GM18507 (cell line): ENCODE results near the gene DHX34.
A peak's percentile ranks its signal among the peaks of the same experiment; 100 is the strongest.
"Not testable (repeated sequence)": the region's sequence is repeated elsewhere in the genome, so short reads cannot be mapped to it uniquely, and the experiment has no call there.

Source experiments
- DNase-seq: peaks from one replicate; pipeline ENCODE4 v3.0.0; 2011; ENCODE audit warnings: low read depth; ENCODE audit not compliant: insufficient read length; ENCODE audit errors: extremely low spot score
- FAIRE-seq: peaks from 2 replicates; lab custom pipeline; 2011; peaks lifted over from hg19 to GRCh38; lab: Jason Lieb, UNC

DHX34 gene, protein sequence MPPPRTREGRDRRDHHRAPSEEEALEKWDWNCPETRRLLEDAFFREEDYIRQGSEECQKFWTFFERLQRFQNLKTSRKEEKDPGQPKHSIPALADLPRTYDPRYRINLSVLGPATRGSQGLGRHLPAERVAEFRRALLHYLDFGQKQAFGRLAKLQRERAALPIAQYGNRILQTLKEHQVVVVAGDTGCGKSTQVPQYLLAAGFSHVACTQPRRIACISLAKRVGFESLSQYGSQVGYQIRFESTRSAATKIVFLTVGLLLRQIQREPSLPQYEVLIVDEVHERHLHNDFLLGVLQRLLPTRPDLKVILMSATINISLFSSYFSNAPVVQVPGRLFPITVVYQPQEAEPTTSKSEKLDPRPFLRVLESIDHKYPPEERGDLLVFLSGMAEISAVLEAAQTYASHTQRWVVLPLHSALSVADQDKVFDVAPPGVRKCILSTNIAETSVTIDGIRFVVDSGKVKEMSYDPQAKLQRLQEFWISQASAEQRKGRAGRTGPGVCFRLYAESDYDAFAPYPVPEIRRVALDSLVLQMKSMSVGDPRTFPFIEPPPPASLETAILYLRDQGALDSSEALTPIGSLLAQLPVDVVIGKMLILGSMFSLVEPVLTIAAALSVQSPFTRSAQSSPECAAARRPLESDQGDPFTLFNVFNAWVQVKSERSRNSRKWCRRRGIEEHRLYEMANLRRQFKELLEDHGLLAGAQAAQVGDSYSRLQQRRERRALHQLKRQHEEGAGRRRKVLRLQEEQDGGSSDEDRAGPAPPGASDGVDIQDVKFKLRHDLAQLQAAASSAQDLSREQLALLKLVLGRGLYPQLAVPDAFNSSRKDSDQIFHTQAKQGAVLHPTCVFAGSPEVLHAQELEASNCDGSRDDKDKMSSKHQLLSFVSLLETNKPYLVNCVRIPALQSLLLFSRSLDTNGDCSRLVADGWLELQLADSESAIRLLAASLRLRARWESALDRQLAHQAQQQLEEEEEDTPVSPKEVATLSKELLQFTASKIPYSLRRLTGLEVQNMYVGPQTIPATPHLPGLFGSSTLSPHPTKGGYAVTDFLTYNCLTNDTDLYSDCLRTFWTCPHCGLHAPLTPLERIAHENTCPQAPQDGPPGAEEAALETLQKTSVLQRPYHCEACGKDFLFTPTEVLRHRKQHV

DNA sequence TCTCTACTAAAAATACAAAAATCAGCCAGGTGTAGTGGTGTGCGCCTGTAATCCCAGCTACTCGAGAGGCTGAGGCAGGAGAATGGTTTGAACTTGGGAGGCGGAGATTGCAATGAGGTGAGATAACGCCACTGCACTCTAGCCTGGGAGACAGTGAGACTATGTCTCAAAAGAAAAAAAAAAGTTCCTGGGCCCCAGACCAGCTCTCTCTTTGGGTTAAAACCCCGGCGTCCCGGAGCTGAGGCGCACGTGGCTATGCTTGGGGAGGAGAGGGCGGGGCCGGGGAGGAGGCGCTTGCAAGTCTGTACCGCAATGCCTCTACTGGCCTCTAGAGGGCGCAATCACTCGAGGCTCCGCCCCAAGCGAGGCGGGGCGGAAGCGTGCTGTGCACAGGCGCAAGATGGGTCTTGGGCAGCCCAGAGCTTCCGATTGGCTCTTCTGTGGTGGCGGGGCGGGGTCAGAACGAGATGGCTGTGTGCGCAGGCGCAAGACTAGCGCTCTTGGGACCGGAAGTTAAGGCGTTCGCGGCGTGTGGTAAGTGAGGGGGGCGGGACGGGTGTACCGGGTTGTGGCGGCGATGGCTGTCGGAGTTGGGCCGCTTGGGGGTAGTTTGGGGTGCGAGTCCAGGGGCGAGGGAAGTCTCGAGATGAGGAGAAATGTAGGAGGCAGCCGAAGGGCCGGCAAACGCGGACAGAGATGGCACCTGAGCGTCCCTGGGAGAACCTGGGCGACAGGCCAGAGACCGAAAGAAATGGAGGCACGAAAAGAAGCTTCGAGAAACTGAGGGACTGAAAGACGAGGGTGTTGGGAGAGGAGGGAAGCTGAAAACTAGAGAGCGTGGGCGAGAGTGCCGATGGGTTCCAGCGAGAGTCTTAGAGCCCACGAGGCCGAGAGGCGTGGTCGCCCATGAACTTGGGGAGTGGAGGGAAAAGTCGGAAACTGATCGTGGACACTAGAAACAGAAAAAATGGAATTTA, at the start of gene DHX34:
Gene DHX34, plus strand, starts transcription at position 497 of the 977 bp plus-strand sequence. CDS start 3,716 bp downstream, outside the sequence.
- peak; percentile 99 for DNase-seq
- peak; percentile 98 for FAIRE-seq

DNA sequence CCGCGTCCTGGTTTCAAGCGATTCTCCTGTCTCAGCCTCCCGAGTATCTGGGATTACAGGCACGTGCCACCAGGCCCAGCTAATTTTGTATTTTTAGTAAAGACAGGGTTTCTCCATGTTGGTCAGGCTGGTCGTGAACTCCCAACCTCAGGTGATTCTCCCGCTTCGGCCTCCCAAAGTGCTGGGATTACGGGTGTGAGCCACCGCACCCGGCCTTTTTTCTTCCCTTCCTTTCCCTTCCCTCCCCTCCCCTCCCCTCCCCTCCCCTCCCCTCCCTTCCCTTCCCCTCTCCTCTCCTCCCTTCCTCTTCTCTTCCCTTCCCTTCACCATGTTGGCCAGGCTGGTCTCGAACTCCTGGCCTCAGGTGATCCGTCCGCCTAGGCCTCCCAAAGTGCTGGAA, 48.2 kb upstream of the DHX34 start:
- not testable (repeated sequence) for FAIRE-seq, DNase-seq

DNA sequence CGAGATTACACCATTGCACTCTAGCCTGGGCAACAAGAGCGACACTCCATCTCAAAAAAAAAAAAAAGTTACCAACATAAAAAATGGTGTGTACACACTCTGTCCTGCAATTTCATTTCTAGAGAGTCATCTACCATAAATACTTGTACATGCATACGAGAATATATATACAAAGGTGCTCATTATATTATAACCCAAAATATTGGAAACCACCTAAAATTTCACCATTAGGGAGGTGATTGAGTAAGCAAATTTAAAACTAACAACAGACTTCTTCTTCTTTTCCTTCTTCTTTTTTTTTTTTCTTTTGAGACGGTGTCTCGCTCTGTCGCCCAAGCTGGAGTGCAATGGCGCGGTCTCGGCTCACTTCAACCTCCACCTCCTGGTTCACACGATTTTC, 46.9 kb upstream of the DHX34 start:
- no peak for DNase-seq

DNA sequence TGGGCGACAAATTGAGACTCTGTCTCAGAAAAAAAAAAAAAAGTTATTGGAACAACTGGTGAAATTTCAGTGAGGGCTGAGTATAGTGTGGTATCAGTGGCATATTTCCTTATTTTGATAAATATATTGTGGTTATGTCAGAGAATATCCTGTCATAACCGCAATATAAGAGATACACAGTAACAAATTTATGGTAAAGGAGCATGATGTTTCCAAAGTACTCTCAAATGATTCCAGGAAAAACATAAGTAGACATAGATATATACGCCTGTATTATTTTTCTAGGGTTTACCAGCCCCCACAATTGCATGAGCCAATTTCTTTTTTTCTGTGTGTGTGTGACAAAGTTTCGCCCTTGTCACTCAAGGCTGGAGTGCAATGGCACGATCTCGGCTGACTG, 45.1 kb upstream of the DHX34 start:
- FAIRE-seq (no peak), DNase-seq (no peak)

More for the DNA sequence above, 46.9 kb upstream of the DHX34 start:
- peak; percentile 12 for FAIRE-seq

DNA sequence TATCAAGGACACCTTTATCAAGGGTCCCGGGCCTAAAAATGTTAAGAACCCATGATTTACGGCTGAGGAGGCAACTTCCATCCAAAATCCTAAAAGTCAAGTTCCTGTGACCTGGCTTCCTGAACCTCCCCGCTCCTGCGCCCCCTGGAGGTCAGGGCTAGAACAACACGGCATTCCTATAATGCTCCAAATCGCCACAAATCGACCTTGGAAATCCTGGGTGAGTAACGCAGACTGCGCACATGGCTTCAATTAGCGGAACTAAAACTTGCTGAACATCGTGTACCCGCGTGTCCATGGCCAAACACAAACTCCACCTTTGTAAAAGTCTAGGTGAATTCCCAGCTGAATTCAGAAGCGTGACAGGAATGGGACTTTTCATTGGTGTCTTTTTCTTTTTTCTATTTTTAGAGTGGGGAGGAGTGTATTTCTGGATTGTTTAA, 43.8 kb upstream of the DHX34 start:
- FAIRE-seq (peak; percentile 71), DNase-seq (no peak)

DNA sequence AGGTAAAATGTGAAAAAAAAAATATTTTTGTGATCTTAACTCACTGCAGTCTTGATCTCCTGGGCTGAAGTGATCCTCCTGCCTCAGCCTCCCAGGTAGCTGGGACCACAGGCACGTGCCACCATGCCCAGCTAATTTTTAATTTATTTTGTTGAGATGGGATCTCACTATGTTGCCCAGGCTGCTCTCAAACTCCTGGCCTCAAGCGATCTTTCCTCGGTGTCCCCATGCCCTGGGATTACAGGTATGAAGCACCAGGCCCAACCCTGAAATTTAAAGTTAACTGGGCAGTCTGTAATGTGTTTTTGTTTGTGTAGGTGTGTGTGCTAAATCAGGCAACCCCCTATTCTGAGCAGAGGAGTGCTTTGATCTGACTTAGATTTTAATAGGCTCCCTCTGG, 42.8 kb upstream of the DHX34 start:
- DNase-seq (no peak), FAIRE-seq (no peak)

DNA sequence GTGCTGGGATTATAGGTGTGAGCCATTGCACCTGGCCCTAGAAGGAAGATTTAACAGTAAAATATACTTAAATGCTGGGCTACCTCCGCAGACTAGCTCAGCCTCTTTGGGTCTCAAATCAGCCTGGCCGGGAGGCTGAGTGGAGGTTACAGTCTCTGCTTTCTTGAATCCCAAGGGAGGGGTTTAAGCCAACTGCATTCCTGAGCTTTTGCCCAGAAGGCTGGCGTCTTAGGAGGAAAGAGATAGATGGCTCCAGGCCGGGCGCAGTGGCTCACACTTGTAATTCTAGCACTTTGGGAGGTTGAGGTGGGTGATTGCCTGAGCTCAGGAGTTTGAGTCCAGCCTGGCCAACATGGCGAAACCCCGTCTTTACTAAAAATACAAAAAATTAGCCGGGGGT, 40.1 kb upstream of the DHX34 start:
- FAIRE-seq (no peak), DNase-seq (no peak)

DNA sequence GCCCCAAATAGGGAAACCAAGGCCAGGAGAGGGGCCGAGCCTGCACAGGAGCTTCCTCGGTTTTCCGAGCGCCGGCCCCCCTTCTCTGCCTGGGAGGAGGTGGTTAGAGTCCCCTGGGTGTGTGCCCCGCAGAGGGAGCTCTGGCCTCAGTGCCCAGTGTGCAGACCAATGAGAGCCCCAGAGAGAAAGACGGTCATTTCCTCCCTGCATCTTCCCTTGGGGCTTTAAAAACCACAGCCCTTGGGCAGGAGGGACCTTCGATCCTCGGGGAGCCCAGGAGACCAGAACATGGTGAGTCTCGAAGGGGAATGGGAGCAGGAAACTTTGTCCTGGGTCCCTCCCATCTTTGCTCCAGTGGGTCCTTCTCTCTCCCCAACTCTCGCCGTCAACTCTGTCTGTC, 39.5 kb upstream of the DHX34 start, which contains the start of gene C5AR1:
Gene C5AR1, plus strand, starts transcription at position 254 of the 400 bp plus-strand sequence. Its CDS starts 35 bp downstream, at position 289.
- no peak for FAIRE-seq
- DNase-seq, result no peak

DNA sequence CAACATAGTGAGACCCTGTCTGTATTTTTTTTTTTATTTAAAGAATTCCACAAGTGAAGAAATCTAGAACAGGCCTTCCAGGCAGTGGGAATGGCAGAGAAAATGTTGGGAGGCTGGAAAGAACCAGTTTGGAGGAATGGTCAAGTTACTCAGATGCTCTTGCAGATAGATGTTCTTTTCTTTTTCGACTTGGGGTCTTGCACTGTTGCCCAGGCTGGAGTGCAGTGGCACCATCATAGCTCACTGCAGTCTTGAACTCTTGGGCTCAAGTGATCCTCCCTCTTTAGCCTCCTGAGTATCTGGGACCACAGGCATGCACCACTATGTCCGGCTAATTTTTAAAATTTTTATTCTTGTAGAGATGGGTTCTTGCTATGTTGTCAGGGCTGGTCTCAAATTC, 38.8 kb upstream of the DHX34 start:
- DNase-seq (no peak), FAIRE-seq (no peak)

DNA sequence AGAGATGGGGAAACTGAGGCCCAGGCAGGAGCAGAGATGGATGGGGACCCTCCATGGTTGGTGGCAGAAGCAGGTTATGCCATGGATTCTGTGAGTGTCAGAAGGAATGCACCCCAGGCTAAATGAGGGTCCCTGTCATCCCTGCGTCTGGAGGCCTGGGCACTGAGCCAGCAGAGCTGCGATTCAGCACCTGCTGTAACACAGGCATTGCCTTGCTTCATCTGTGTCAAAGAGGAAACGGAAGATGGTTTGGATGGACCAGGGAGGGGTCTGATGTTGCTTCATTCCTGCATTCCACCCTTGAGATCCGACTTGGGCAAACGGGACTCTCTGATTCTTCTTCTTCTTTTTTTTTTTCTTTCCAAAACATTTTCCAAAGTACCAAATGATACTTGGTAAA, 38.3 kb upstream of the DHX34 start:
- FAIRE-seq, result no peak
- no peak for DNase-seq

DNA sequence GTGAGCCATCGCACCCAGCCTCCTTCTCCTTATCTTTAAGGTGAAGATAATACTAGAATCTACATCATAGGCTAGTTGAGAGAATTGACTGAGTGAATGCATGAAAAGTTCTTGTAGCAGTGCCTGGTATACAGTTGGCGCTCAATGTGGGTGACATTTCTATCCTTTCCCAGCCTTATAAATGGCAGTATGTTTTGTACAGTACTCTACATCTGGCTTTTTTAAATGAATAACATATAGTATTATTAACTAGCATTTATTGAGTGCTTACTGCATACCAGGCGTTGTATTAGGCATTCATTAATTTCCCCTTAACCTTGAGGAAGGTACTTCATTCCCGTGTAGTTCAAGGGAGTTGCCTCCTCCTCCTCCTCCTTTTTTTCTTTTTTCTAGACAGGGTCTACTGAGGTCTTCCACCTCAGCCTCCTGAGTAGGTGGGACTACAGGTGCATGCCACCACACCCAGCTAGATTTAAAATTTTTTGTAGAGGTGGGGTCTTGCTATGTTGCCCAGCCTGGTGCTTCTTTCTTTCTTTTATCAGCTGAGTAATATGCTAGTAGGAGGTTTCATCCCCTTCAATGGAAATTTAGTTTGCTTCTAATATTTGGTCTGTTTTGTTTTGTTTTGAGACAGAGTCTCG, 36.6 kb upstream of the DHX34 start:
- FAIRE-seq, result no peak

DNA sequence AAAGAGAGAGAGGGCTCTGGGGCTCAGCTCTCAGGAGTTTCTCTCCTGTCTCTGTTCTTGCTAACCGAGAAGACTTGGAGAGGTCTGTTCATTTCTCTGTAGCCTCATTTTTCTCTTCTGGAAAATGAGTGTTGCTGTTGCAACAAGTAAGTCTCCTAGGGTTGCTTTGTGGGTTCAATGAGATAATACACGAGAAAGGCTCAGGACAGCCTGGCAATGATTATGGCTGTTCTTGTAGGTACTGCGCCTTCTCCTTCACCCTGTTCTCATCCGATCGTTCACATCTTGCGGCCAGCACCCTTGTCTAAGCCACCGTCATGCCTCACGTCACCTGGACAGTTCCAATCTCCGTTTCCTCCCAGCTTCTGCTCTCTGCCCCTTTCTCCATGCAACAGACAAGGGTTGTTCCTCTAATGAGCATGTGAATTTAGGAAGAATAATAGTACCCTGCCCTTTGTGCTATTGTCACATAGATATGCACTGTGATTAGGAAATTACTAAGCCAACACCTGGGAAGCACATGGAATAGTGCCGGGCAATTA, 35.3 kb upstream of the DHX34 start:
- FAIRE-seq (no peak), DNase-seq (no peak)

More for the DNA sequence above, 36.6 kb upstream of the DHX34 start:
- no peak for DNase-seq

DNA sequence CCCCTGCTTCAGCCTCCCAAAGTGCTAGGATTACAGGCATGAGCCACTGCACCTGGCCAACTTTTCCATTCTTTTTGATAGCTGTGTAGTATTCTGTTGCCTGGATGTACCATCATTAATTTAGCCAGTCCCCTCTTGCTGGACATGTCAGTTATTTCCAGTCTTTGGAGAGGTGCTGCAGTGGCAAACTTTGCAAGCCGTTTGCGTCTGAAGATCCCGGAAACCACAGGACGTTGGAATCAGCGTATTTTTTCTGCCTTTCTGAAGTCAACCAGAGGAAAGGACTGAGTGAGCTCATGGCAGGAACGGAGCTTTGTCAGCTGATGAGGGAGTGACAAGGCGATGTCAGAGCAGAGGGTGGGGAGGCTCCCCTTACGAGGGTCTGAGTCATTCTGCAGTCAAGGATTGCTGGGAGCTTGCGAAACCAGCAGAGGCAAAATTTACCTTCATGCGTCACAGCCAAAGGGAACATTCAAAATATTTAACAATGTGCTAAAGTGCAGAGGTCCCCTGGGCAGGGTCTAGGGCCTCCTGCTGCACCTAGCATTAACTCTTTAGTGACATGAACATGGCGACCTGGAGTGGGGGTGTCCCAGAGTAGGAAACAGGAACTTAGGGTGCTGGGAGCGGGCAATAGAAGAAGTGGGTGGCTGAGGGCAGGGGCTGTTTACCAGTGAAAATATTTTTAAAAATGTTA, 33.8 kb upstream of the DHX34 start:
- DNase-seq (no peak), FAIRE-seq (no peak)

DNA sequence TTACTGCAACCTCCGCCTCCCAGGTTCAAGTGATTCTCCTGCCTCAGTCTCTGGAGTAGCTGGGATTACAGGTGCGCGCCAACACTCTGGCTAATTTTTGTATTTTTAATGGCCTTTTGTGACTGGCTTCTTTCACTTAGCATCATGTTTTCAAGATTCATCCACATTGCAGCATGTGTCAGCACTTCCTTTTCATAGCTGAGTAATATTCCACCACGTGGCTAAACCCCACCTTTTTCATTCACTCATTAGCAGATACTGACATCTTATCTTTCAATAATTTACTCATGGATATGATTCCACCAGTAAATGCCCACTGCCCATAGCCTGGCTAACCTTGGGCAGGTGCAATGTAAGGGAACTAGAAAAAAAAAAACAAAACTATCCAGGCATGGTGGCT, 32.6 kb upstream of the DHX34 start:
- FAIRE-seq, result no peak
- DNase-seq, result no peak

DNA sequence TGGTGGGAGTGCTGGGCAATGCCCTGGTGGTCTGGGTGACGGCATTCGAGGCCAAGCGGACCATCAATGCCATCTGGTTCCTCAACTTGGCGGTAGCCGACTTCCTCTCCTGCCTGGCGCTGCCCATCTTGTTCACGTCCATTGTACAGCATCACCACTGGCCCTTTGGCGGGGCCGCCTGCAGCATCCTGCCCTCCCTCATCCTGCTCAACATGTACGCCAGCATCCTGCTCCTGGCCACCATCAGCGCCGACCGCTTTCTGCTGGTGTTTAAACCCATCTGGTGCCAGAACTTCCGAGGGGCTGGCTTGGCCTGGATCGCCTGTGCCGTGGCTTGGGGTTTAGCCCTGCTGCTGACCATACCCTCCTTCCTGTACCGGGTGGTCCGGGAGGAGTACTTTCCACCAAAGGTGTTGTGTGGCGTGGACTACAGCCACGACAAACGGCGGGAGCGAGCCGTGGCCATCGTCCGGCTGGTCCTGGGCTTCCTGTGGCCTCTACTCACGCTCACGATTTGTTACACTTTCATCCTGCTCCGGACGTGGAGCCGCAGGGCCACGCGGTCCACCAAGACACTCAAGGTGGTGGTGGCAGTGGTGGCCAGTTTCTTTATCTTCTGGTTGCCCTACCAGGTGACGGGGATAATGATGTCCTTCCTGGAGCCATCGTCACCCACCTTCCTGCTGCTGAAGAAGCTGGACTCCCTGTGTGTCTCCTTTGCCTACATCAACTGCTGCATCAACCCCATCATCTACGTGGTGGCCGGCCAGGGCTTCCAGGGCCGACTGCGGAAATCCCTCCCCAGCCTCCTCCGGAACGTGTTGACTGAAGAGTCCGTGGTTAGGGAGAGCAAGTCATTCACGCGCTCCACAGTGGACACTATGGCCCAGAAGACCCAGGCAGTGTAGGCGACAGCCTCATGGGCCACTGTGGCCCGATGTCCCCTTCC, 28.9 kb upstream of the DHX34 start:
- FAIRE-seq, result no peak
- no peak for DNase-seq

DNA sequence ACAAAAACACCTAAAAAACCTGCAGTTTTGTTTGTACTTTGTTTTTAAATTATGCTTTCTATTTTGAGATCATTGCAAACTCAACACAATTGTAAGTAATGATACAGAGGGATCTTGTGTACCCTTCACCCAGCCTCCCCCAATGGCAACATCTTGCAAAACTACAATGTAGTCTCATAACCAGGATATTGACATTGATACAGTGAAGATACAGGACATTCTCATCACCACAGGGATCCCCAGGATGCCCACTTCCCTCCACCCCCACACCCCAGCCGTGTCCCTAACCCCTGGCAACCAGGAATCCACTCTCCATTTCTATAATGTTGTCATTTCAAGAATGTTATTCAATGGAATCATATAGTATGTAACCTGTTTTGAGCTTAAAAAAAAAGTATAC, 27.5 kb upstream of the DHX34 start:
- no peak for FAIRE-seq
- DNase-seq, result no peak
